HUDEP-2 (cell line): ENCODE data around the gene STAB1.

ENCODE experiments used
- DNase-seq, 76 experiments: peaks; one replicate each; lab custom pipeline; 2025; ENCODE audit not compliant: unreplicated experiment in 76 of 76; lab: John Stamatoyannopoulos, UW

Gene STAB1

DNA sequence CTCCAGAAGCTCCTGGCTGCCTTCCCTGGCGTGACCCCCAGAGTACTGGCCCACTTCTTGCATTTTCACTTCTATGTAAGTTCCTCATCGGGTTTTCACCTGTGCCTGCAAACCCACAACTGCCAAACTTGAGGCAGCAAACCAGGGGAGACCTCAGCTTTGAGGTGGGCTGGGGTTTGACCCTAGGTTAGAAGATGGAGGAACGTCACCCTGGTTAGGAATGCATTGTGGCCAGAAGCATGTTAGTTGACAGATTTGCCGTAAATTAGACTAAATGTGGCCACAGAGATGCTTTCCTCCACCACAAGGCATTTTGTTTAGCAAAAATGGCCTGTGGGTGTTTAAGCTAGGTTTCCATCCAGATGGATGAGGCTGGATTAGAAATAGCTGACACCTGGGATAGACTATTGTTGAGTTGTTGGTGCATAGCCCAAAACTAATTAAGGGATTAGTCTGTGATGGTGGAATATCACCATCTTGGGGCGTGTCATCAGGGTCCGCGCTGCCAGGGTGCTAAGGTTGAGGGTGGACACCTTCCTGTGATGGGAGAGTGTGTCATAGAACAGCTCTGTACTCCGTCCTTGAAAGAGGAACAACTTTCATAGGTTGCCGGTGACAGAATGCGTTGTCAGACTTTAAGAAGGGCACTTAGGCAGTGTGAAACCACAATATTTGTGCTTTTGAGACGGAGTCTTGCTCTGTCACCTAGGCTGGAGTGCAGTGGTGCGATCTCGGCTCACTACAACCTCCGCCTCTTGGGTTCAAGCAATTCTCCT lies 36.2 kb upstream of the STAB1 start:
- DNase-seq, result no peak

DNA sequence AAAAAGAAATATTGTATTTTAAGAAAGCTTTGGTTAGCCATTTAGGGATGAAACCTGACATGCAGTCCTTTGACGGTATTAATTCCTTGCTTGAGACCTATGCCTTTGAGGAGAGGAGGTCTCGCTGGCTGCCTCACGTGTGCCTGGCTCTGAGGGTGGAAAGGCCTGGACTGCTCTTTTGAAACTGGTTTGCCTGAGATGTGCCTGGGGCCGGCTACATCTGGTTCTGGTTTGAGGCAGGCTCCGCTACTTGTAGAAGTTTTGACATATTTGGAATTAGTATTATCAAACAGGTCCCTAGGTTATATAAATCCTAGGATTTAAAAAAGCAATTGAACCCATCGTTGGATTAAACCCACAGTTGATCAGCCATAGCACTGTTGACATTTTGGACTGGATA lies 33.3 kb upstream of the STAB1 start:
- DNase-seq, result no peak

DNA sequence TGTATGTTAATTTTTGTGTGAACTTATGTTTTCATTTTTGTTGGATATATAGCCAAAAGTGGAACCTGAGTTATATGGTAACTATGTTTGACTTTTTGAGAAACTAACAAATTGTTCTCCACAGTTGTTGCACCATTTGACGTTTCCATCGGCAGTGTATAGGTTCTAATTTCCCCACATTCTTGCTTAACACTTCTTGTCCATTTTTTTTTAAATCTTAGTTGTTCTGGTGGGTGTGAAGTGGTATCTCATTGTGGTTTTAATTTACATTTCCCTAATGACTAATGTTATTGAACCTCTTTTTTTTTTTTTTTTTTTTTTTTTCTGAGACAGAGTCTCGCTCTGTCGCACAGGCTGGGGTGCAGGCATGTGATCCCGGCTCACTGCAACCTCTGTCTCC lies 31.7 kb upstream of the STAB1 start:
- DNase-seq, result no peak

DNA sequence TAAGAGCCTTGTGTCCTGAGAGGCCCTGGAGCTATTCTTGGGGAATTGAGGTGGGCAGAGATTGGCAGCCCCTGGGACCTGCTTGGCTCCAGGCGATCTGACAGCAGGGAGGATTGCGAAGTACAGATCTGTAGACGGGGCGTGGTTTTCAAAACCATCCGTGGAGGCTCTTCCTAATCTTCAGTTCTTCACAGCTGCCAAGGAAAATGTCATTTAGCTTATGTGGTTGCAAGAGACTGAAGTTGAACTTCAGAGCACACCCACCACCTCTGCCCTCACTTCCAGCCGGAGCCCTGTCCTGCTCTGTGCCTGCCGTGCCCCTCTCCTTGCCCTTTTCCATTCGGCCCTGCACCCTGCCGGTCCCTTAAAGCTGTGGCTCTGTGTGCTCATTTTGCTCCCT lies 26.8 kb upstream of the STAB1 start:
- DNase-seq, result no peak

DNA sequence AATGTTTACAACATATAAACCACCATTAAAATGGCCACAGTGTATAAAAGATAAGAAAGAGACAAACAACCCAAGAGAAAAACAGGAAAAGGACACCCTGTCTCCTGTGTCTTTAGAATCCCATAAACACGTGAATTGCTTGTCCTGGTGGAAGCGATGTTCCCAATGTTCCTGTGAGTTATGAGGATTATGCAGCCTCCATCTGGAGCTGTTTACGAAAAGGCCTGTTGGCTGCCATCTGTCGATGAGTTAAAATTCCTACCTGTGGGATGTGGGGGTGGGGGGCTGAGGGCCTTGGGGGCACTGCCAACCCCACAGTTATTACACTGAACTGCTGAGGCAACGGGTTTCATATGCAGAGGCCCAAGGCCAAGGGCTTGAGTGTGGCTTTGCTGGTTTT lies 26.1 kb upstream of the STAB1 start:
- DNase-seq, result no peak

DNA sequence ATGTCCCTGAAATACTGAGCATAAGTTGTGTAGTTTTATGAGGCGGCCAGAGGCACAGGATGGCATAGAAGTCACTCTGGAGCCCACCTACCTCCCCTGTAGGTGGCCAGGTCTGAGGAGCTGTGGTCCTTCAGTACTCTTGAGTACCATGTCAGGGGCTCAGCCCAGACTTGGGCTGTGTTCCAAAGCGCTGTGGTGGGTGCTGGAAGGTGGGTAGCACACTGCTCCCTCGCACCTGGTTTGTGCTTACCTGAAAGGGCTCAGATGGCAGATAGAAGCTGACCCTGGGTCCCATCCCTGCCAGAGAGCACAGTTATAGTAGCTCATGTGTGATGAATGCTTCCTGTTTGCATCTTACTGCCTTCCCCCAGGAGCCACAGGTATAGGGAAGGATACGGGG lies 24.2 kb upstream of the STAB1 start:
- DNase-seq, result no peak

DNA sequence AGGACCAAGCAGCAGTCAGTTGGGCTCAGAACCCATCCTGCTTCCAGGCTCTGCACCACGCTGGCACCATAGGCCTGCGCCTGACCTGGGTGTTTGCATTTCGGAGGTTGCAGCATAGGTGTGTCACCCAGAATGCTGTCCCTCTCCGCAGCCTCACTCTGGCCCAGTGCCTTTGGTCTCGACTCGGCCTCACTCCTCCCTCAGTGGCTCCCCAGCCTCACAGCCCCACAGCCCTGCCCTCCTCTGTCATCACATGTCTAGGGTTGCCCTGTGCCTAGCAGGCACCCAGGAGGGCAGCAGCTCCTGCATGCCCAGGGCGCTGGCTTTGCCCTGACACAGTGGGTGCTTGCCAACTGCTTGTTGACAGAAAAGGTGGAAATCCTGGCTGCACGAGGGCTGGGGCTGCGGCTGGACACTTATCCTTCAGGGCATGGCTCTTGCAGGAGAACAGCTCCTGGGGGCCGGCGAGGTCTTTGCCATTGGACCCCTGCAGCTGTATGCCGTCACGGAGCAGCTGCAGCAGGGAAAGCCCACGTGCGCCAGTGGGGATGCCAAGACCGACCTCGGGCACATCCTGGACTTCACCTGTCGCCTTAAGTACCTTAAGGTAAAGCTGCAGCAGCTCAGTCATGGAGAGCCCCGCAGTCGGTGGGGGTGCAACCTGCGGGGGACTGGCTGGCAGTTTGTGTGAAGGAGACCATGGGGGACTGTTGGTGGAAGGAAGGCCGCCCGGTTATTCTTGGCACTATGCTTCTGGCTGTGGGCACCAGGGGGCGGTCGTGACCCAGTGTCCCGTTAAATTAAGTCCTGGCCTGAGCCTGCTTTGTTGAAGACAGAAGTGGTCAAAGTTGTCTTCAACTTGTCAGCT lies 23.5 kb upstream of the STAB1 start:
- peak in 43 of 76 experiments; percentile 6 to 48 (median 22) for DNase-seq

DNA sequence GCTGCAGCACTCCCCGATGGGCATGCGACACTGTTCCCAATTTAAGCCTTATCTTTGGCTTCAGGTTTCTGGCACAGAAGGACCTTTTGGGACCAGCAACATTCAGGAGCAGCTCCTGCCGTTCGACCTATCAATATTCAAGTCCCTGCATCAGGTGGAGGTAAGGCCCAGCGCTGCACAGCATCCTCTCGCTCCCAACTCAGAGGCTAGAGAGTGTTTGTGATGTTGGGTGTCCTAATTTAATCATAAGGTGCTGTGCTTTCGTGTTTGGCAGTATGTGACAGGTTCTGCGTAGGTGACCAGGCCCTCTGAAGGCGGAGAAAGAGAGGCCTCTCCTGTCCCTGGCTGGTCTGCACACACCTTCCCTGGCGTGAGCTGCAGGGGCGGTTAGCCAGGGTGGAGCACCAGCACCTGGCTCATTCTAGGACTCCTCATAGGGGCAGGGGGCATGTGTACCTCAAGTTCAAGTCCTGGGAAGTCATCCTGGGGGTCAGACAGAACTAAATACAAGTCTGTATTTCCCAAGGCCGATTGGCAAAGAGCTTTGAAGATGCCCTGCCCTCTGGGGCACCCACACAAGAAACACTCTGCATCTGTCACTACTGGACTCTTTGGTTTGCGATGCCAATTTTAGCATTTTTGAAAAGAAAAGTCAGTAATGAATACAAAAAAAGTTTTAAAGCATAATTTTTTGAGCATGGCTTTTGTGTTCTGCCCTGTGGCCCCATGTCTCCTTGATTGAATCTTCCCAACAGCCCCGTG lies 22.7 kb upstream of the STAB1 start:
- DNase-seq, result no peak

DNA sequence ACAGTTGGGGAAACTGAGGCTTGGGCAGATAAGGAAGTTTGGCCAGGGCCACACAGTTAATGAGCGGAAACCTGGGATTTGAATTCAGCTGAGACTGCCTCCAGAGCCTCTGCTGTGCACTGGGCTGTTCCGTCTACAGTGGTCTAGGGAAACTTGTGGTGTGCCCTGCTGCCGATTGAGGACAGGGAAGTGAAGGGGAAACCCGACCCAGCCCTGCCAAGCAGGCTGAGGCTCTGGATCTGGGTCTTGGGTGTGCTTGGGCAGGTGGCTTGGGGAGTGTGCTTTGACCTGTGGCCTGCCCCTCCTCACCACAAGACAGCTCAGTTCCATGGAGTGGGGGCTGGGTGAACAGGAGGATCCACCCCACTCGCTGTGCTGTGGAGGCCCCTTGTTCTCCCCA lies 22.1 kb upstream of the STAB1 start:
- no peak for DNase-seq

DNA sequence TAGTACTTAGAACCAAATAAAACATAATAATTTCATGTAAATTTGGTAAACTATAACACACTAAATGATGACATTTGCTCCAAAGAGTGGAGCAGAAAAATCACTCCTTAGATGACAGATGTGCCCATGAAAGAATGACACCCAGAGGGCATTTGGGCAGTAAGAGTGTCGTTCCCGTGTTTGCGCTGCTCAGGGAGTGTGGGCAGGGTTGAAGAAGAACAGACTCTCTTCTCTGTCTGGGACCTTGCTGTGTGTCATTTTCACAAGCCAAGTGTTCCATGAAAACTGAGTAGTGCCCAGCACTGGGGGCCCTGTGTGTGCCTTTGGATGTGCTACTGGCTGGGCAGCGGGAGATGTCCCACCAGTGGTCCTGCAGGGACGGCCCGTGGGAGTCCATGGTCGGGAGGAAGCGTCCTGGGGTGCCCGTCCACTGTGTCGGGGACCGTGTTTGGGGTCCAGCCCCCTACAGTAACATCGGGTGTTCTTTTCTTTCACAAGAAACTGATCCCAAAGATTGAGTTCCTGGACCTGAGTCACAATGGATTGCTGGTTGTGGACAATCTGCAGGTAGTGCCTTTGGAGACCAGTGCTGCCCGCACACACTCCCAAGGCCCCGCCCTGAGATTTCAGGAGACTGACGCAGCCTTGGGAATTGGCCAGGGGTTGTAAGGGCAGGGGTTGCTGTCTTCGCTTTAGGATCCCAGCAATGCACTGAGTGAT lies 17.9 kb upstream of the STAB1 start:
- DNase-seq, result no peak

DNA sequence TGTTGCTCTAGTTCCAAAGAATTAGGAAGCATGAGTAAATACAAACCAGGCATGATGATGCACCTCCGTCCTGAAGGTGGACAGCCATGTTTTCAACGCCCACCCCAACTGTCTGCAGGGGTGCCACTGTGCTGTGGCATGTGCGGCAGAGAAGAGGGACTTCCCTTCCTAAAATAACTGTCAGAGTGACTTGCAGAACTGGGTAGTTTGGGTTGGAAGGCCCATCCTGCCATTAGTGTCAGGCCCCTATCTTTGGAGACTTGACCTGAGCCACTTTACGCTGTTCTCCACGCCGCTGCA lies 17.4 kb upstream of the STAB1 start:
- no peak for DNase-seq

DNA sequence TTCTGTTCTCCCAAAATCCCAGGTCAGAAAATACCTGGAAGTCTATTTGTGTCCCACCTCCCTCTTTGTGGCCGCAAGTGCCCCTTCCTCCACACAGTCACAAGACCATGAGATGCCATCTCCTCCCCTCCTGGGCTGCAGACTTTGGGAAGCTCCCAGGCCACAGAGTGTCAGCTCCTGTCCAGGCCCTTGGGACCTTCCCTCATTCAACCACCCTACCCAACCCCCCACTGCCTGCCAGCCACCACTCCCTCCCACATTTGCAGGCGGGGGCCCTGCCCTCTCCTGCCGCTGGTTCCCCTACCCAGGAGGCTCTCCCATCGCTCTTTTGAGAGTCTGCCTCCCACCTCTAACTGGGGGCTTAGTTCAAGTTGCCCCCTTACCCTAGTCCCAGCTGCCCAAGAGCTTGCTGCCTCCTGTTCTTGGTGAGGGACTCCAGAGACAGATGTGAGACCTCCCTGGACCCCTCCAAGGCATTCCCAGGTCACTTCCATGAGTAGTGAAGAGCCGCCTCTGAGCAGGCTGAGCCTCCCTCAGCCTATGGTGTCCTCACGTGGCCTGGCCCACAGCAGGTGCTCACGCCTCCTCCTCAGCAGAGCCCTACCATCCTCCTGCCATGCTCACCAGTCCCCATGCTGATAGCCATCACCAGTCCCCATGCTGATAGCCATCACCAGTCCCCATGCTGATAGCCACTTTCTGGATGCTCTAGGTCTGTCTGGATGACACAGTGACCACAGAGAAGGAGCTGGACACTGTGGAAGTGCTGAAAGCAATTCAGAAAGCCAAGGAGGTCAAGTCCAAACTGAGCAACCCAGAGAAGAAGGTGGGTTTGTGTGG lies 15.9 kb upstream of the STAB1 start:
- DNase-seq, result no peak

DNA sequence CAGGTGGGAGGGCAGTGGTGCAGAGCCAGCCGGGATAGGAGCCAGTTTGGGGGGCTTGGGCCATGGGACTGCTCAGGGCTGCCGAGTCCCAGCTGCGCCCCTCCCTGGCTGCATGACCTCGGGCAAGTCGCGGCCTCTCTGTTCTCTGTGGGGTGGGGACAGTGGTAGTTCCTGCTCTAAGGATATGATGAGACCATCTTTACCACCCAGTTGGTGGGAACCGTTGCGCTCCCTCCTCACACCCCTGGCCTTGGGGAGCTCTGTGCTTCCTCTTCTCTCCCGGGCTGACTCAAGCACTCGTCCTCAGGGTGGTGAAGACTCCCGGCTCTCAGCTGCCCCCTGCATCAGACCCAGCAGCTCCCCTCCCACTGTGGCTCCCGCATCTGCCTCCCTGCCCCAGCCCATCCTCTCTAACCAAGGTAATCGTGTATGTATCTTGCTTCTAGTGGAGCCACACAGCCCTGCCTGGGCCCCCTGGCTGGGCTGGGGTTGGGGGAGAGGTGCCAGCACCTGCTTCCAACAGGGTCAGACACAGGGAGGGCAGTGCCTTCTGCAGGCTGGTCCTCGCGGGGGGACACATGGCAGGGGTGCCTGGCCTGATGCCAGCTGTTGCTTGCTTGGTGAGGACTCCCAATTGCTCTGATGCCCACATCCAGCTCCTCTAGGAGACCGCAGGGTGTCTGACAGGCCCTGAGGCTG lies 15.1 kb upstream of the STAB1 start:
- DNase-seq, result no peak

DNA sequence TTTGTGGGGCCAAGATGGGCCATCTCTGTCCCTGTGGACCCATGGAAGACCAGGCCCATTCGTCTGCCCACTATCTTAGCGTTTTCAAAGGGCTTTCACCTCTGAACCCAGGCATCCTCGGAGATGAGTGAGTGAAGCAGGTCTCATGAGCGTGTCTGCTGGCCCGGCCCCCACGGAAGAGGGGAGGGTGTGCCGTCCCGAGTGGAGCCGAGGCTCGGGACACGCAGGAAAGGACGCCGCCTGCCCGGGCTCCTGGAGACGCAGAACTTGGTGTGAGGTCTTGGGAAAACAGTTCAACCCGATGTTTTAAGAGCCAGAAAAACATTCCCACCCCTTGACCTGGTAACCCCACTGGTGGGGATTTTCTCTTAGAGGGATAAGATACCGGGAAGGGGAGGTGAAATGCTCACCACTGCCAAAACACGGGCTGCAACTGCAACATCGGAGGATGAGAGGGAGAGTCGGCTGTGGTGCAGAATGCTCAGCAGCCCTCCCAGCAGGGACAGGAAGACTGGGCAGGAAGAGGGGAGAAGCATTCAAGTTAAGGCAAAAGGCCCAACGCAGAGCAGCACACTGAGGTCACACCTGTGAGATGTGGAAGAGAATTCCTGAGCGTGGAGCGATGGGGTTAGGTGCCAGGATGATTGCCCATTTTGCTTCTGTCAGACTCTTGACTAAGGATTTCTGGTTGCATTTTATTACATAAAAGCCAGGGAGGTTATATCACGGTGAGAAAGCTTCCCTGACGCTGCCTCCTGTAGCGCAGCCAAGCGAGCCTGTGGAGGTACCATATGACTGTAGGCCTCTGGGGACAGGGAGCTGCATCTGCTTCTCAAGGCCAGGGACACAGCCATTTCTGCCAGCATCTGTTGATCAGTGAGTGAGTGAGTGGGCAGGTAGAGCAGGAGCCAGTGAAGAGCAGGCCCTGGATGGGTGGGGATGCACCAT lies 14.1 kb upstream of the STAB1 start:
- no peak for DNase-seq

DNA sequence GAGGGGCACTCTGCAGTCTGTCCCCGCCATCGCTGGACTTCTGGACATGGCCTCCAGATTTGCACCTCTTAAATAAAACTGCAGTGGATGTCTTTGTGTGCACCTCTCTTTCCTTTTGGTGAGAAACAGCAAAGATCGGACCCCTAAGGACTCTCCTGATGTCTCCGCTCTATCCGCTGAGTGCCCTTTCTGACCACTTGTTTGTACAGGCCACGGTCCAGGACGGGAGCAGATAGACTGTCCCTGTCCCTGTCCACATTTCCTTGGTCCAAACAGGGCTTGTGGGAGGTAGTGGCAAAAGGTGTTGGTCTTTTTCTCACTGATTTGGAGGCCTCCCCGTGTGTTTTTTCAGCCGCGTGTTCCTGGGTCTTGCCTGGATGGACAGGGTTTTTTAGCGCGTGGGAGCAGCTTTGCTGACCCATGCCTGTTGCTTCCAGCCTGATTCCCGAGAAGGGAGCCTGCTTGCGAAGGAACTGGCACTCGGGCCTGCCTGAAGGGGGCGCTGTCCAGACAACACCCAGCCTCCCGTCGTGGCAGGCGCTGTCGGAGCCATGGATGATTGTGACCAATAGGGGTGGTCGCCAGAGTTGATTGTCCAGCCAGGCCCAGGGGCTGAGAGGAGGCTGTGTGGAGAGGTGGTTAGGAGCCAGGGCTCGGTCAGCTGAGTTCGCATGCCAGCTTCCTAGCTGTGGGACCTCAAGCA lies 13.2 kb upstream of the STAB1 start:
- DNase-seq, result peak in 6 of 76 experiments; percentile 5 to 27 (median 10)

DNA sequence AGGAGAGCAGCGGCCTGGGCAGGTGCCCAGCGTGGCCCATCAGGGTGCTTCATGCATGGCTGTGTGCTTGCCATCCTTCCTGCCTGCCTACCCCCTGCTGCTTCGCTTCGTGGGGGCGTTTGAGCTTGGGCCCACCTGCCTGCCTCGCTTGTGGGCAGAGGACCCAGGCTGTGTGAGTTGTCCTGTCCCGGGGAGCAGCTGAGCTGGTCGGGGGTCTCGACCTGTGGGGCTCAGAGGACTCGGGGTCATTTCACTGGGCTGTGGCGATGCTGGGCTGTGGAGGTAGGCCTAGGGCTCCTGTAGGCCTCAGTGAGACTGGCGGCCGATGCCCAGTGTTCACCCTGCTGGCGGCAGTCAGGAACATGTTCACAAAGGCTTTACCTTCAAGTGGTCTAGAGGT lies 12.1 kb upstream of the STAB1 start:
- DNase-seq, result no peak

DNA sequence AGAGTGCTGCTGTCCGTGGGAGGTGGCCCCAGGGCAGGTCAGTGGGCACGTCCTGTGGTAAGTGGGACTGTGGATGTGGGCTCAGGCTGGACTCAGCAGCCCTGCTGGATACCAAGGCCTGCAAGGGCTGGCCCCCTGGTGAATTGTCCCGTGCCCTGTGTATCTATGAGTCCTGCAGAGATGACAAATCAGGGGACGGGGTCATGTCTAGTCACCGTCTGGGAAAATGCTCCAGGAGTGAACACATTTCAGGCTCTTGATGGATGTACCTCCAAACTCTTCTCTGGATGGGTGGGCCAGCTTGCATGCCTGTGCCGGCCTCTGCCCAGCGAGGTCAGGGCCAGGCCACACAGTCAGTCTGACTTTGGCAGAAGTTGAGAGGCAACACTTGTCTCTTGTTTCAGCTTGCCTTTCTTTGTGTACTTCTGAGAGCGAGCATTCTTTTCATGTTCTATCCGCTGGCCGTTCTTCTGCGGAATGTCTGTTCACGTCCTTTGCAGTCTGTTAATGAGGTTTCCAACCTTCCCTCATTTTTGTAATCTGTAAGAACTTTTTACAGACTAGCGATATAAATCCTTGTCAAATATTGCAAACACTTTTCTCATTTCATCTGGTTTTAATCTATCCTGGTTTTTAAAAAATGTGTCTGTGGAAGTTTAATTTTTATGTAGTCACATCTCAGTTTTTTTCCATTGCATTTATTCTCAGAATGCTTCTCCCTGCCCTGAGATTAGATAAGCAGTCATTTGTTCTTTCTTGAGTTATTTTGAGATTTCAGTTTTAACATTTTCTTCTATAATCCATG lies 11.4 kb upstream of the STAB1 start:
- DNase-seq, result no peak
